ENCODE results near the gene FCHSD1.

FCHSD1 gene

GRCh38 chr5:141608046-141608445 is 43.2 kb downstream of the FCHSD1 start:
- Histone ChIP-seq H3K36me3 (ENCODE audit: insufficient read depth, low read length) (no peaks in the 10 kb centered on the region), H3K4me1 (ENCODE audit: insufficient read depth, low read length) (peaks cover 19% of the 10 kb centered on the region; the same call in 1 of the 2 replicates), H3K9me3 (ENCODE audit: control insufficient read depth, insufficient read depth, low read length) (no peaks in the 10 kb centered on the region), H3K9ac (ENCODE audit: low read depth, low read length) (no peak overlapping the region)

- Histone ChIP-seq H3K4me1 (ENCODE audit: insufficient read depth, low read length) (peaks cover 14% of the 10 kb centered on the region; the same call in 1 of the 2 replicates), H3K36me3 (ENCODE audit: insufficient read depth, low read length) (no peaks in the 10 kb centered on the region), H3K9ac (ENCODE audit: low read depth, low read length) (no peak overlapping the region), H3K9me3 (ENCODE audit: control insufficient read depth, insufficient read depth, low read length) (no peaks in the 10 kb centered on the region)
Measured at GRCh38 chr5:141605523-141606277, 45.5 kb downstream of the FCHSD1 start.

- Histone ChIP-seq H3K4me1 (ENCODE audit: insufficient read depth, low read length) (peaks cover 14% of the 10 kb centered on the region; the same call in 1 of the 2 replicates), H3K9ac (ENCODE audit: low read depth, low read length) (no peak overlapping the region), H3K9me3 (ENCODE audit: control insufficient read depth, insufficient read depth, low read length) (no peaks in the 10 kb centered on the region), H3K36me3 (ENCODE audit: insufficient read depth, low read length) (no peaks in the 10 kb centered on the region)
Measured at GRCh38 chr5:141603923-141604717, 47.1 kb downstream of the FCHSD1 start.

- Histone ChIP-seq H3K9me3 (ENCODE audit: control insufficient read depth, insufficient read depth, low read length) (no peaks in the 10 kb centered on the region), H3K4me1 (ENCODE audit: insufficient read depth, low read length) (peaks cover 11% of the 10 kb centered on the region; the same call in 1 of the 2 replicates), H3K36me3 (ENCODE audit: insufficient read depth, low read length) (no peaks in the 10 kb centered on the region), H3K9ac (ENCODE audit: low read depth, low read length) (no peak overlapping the region)
Measured at GRCh38 chr5:141602606-141603005, 48.6 kb downstream of the FCHSD1 start.

- H3K9ac ChIP-seq (ENCODE audit: low read depth, low read length) = no peak overlapping the region
- no peaks in the 10 kb centered on the region for H3K4me1 ChIP-seq (ENCODE audit: insufficient read depth, low read length)
- H3K36me3 ChIP-seq (ENCODE audit: insufficient read depth, low read length) = no peaks in the 10 kb centered on the region
- no peaks in the 10 kb centered on the region for H3K9me3 ChIP-seq (ENCODE audit: control insufficient read depth, insufficient read depth, low read length)
Measured at GRCh38 chr5:141598391-141599345, 52.5 kb downstream of the FCHSD1 start.

GRCh38 chr5:141597814-141598213 is 53.4 kb downstream of the FCHSD1 start:
- Histone ChIP-seq H3K9me3 (ENCODE audit: control insufficient read depth, insufficient read depth, low read length) (no peaks in the 10 kb centered on the region), H3K4me1 (ENCODE audit: insufficient read depth, low read length) (no peaks in the 10 kb centered on the region), H3K36me3 (ENCODE audit: insufficient read depth, low read length) (no peaks in the 10 kb centered on the region)

GRCh38 chr5:141597394-141597793 is 53.8 kb downstream of the FCHSD1 start:
- H3K4me1 ChIP-seq (ENCODE audit: insufficient read depth, low read length) = no peaks in the 10 kb centered on the region
- no peaks in the 10 kb centered on the region for H3K9me3 ChIP-seq (ENCODE audit: control insufficient read depth, insufficient read depth, low read length)
- no peaks in the 10 kb centered on the region for H3K36me3 ChIP-seq (ENCODE audit: insufficient read depth, low read length)
- H3K9ac ChIP-seq (ENCODE audit: low read depth, low read length) = no peak overlapping the region

More at GRCh38 chr5:141597814-141598213, 53.4 kb downstream of the FCHSD1 start:
- no peak overlapping the region for H3K9ac ChIP-seq (ENCODE audit: low read depth, low read length)

GRCh38 chr5:141596867-141597266 is 54.4 kb downstream of the FCHSD1 start:
- Histone ChIP-seq H3K36me3 (ENCODE audit: insufficient read depth, low read length) (no peaks in the 10 kb centered on the region), H3K9ac (ENCODE audit: low read depth, low read length) (no peak overlapping the region), H3K9me3 (ENCODE audit: control insufficient read depth, insufficient read depth, low read length) (no peaks in the 10 kb centered on the region), H3K4me1 (ENCODE audit: insufficient read depth, low read length) (no peaks in the 10 kb centered on the region)

- no peak overlapping the region for H3K9ac ChIP-seq (ENCODE audit: low read depth, low read length)
- peaks cover 8% of the 10 kb centered on the region for H3K36me3 ChIP-seq (ENCODE audit: insufficient read depth, low read length)
- H3K9me3 ChIP-seq (ENCODE audit: control insufficient read depth, insufficient read depth, low read length) = no peaks in the 10 kb centered on the region
- no peaks in the 10 kb centered on the region for H3K4me1 ChIP-seq (ENCODE audit: insufficient read depth, low read length)
Measured at GRCh38 chr5:141590127-141590526, 61.1 kb downstream of the FCHSD1 start.
